Immature natural killer cell (primary cell): ENCODE results near the gene RICTOR. TPM values are rescaled to one million over a fixed set of nuclear protein-coding genes. Genes with fewer than 3 reads are reported as not detected.

Experiments
- DNase-seq, 3 donors: peaks; one replicate each; pipeline ENCODE4 v3.0.0; 2022; ENCODE audit warnings: mixed read lengths in 1 of 3
- H3K27ac Mint-ChIP-seq, 6 donors: one replicate each; pipeline ENCODE4 v1.8.0; 2020; ENCODE audit warnings: mixed read lengths in 6 of 6, mild to moderate bottlenecking in 5 of 6, inconsistent platforms in 4 of 6, moderate library complexity in 3 of 6
- H3K27me3 Mint-ChIP-seq, 3 donors: one replicate each; pipeline ENCODE4 v1.8.0; 2020 to 2021; ENCODE audit warnings: low read depth in 3 of 3, mild to moderate bottlenecking in 3 of 3, mixed read lengths in 3 of 3, moderate library complexity in 3 of 3, inconsistent platforms in 1 of 3
- H3K36me3 Mint-ChIP-seq, 3 donors: one replicate each; pipeline ENCODE4 v1.8.0; 2020; ENCODE audit warnings: mixed read lengths in 3 of 3, inconsistent platforms in 2 of 3, mild to moderate bottlenecking in 2 of 3
- H3K4me1 Mint-ChIP-seq, 2 donors: one replicate each; pipeline ENCODE4 v1.8.0; 2020; ENCODE audit warnings: inconsistent platforms in 2 of 2, mild to moderate bottlenecking in 2 of 2, mixed read lengths in 2 of 2, moderate library complexity in 1 of 2
- H3K4me3 Mint-ChIP-seq, 5 donors: one replicate each; pipeline ENCODE4 v1.8.0; 2020; ENCODE audit warnings: mild to moderate bottlenecking in 5 of 5, mixed read lengths in 5 of 5, inconsistent platforms in 3 of 5, moderate library complexity in 3 of 5
- H3K9me3 Mint-ChIP-seq, 6 donors: one replicate each; pipeline ENCODE4 v1.8.0; 2020; ENCODE audit warnings: mild to moderate bottlenecking in 6 of 6, mixed read lengths in 6 of 6, inconsistent platforms in 4 of 6, moderate library complexity in 3 of 6
- polyA plus RNA-seq, 3 donors: library from polyadenylated mRNA; unstranded; fragments of 300-500 nt; fragmentation: Illumina TruSeq; gene quantifications; one replicate each; pipeline ENCODE4 v1.2.3, GENCODE V29; 2021

RICTOR gene
- polyA plus RNA-seq, 3 donors from 2014 or later, result 6.7 to 14.0 (median 7.4) TPM

- peaks cover 0 to 2% (median 0%) of the 10 kb centered on the region in 3 donors for H3K27me3 Mint-ChIP-seq
- H3K4me3 Mint-ChIP-seq, result no peak overlapping the region
- DNase-seq, result no peak
- H3K4me1 Mint-ChIP-seq, result no peaks in the 10 kb centered on the region
- H3K27ac Mint-ChIP-seq, result no peak overlapping the region
- peaks cover 0 to 18% (median 16%) of the 10 kb centered on the region in 3 donors for H3K36me3 Mint-ChIP-seq
- no peaks in the 10 kb centered on the region for H3K9me3 Mint-ChIP-seq
Observed at GRCh38 chr5:38968665-38969064, 105.5 kb downstream of the RICTOR start.

- Mint-ChIP-seq H3K4me3 (no peak overlapping the region), H3K27me3 (no peaks in the 10 kb centered on the region), H3K27ac (no peak overlapping the region), H3K9me3 (no peaks in the 10 kb centered on the region), H3K36me3 (peaks cover 1 to 34% (median 24%) of the 10 kb centered on the region in 3 donors), H3K4me1 (no peaks in the 10 kb centered on the region)
- no peak for DNase-seq
Observed at GRCh38 chr5:38961691-38962090, 112.5 kb downstream of the RICTOR start.

- no peaks in the 10 kb centered on the region for H3K27me3 Mint-ChIP-seq
- H3K36me3 Mint-ChIP-seq, result peaks cover 26 to 64% (median 35%) of the 10 kb centered on the region in 3 donors
- no peaks in the 10 kb centered on the region for H3K4me1 Mint-ChIP-seq
- H3K9me3 Mint-ChIP-seq, result no peaks in the 10 kb centered on the region
- no peak for DNase-seq
- H3K27ac Mint-ChIP-seq, result no peak overlapping the region
- H3K4me3 Mint-ChIP-seq, result no peak overlapping the region
Observed at GRCh38 chr5:38953426-38954012, 120.7 kb downstream of the RICTOR start.

DNA sequence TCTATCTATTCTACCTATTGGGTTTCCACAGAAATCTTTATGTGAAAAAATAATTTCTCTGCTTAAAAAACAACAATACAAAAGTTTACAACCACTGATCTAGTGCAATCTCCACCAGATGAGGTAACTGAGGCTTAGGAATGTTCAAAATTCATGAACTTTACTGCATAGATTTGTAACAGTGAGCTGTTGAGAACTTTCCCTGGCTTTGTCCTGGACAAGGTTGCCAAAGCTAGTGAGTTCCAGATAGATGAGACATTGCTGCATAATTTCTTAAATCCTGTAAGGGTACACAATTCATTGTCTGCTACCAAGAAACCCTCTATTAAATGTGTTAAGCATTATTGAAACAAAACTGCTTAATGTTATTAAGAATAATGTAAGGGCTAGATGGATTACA, 125.7 kb downstream of the RICTOR start:
- peak overlapping the region in 1 of 6 donors; percentile 17 for H3K27ac Mint-ChIP-seq

DNA sequence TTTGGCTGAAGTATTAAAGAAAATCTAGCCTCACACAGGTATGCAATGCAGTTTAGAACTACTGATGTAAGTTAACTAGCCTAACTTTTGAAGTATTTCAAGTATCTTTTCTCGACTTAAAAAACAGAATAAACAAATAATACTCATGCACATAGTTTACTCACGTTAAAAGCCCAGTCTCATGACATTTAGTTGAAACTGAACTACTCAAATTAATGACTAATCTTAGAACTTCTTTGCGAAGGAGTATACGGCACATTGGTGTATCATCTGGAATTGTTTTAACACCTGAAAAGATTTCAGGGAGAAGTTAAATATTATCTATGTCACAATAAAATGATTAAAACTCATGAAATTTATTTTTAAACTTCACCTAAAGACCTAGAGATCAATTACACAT, 129.9 kb downstream of the RICTOR start:
- Mint-ChIP-seq H3K4me3 (no peak overlapping the region), H3K27me3 (peaks cover 0 to 2% (median 0%) of the 10 kb centered on the region in 3 donors), H3K4me1 (no peaks in the 10 kb centered on the region), H3K9me3 (no peaks in the 10 kb centered on the region), H3K27ac (no peak overlapping the region), H3K36me3 (peaks cover 18 to 39% (median 21%) of the 10 kb centered on the region in 3 donors)
- DNase-seq, result no peak

More for the DNA sequence above, 125.7 kb downstream of the RICTOR start:
- DNase-seq, result no peak
- no peaks in the 10 kb centered on the region for H3K4me1 Mint-ChIP-seq
- H3K27me3 Mint-ChIP-seq, result peaks cover 0 to 2% (median 0%) of the 10 kb centered on the region in 3 donors
- no peak overlapping the region for H3K4me3 Mint-ChIP-seq
- peaks cover 26 to 58% (median 40%) of the 10 kb centered on the region in 3 donors for H3K36me3 Mint-ChIP-seq
- no peaks in the 10 kb centered on the region for H3K9me3 Mint-ChIP-seq

DNA sequence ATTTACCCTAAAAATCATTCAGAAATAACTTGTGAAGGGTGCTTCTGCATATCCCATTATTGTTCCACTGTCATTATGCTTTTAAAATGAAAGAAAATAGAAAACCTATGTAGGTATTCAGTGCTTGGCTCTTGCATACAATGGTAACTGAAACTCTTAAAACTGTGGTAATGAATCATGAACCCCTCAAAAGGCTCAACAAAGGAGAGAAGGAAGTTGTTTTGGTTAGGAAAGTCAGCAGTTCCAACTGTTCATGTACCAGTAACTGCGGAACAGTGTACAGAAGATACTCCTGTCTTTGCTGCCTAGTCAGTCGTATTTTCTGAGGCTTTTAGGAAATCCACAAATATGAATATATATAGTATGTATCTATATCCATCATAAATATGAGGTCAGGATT, 132.3 kb downstream of the RICTOR start:
- Mint-ChIP-seq H3K27ac (peak overlapping the region in 1 of 6 donors; percentile 69), H3K27me3 (peaks cover 0 to 2% (median 2%) of the 10 kb centered on the region in 3 donors), H3K4me3 (no peak overlapping the region), H3K9me3 (no peaks in the 10 kb centered on the region), H3K4me1 (no peaks in the 10 kb centered on the region), H3K36me3 (peaks cover 18 to 42% (median 21%) of the 10 kb centered on the region in 3 donors)
- DNase-seq, result no peak

- peaks cover 0 to 2% (median 2%) of the 10 kb centered on the region in 3 donors for H3K27me3 Mint-ChIP-seq
- DNase-seq, result no peak
- H3K27ac Mint-ChIP-seq, result peak overlapping the region in 1 of 6 donors; percentile 45
- H3K9me3 Mint-ChIP-seq, result no peaks in the 10 kb centered on the region
- peaks cover 14 to 40% (median 19%) of the 10 kb centered on the region in 3 donors for H3K36me3 Mint-ChIP-seq
- no peaks in the 10 kb centered on the region for H3K4me1 Mint-ChIP-seq
- H3K4me3 Mint-ChIP-seq, result no peak overlapping the region
Observed at GRCh38 chr5:38940230-38940858, 133.9 kb downstream of the RICTOR start.

DNA sequence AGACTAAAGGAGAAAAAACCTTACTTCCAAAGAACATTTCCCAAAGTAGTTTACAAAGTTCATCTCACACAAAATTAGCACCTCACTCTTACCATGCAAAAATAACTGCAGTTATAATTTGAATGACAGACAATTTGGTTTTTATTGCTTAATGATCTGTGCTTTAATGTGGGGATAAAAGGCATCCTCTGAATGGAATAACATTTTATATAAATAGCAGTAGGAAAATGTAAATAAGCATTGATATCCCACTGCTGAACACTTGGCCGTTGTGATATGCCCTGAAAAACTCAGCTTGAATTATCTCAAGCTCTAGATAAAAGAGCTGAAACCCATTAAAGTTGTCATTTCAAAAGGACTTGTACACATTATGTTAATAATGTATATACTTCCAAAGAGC, 135.2 kb downstream of the RICTOR start:
- Mint-ChIP-seq H3K36me3 (peaks cover 11 to 27% (median 16%) of the 10 kb centered on the region in 3 donors), H3K4me1 (no peaks in the 10 kb centered on the region), H3K27me3 (peaks cover 0 to 3% (median 0%) of the 10 kb centered on the region in 3 donors), H3K9me3 (no peaks in the 10 kb centered on the region), H3K27ac (no peak overlapping the region), H3K4me3 (no peak overlapping the region)
- no peak for DNase-seq

- Mint-ChIP-seq H3K4me1 (no peaks in the 10 kb centered on the region), H3K4me3 (no peak overlapping the region), H3K36me3 (peaks cover 11 to 27% (median 16%) of the 10 kb centered on the region in 3 donors), H3K9me3 (no peaks in the 10 kb centered on the region), H3K27ac (peak overlapping the region in 1 of 6 donors; percentile 51), H3K27me3 (peaks cover 0 to 3% (median 0%) of the 10 kb centered on the region in 3 donors)
- DNase-seq, result no peak
Observed at GRCh38 chr5:38938424-38938823, 135.8 kb downstream of the RICTOR start.

- Mint-ChIP-seq H3K4me1 (no peaks in the 10 kb centered on the region), H3K27ac (peak overlapping the region in 1 of 6 donors; percentile 37)
Observed at GRCh38 chr5:38936269-38936668, 137.9 kb downstream of the RICTOR start.

GRCh38 chr5:38935437-38935836, 138.8 kb downstream of the RICTOR start:
- peaks cover 7 to 14% (median 8%) of the 10 kb centered on the region in 3 donors for H3K36me3 Mint-ChIP-seq
- H3K4me1 Mint-ChIP-seq, result no peaks in the 10 kb centered on the region
- no peak overlapping the region for H3K27ac Mint-ChIP-seq
- no peak for DNase-seq
- peaks cover 0 to 4% (median 2%) of the 10 kb centered on the region in 3 donors for H3K27me3 Mint-ChIP-seq
- H3K9me3 Mint-ChIP-seq, result no peaks in the 10 kb centered on the region
- H3K4me3 Mint-ChIP-seq, result no peak overlapping the region

More at GRCh38 chr5:38936269-38936668, 137.9 kb downstream of the RICTOR start:
- no peak for DNase-seq
- Mint-ChIP-seq H3K9me3 (no peaks in the 10 kb centered on the region), H3K4me3 (no peak overlapping the region), H3K36me3 (peaks cover 7 to 16% (median 8%) of the 10 kb centered on the region in 3 donors), H3K27me3 (peaks cover 0 to 3% (median 0%) of the 10 kb centered on the region in 3 donors)

DNA sequence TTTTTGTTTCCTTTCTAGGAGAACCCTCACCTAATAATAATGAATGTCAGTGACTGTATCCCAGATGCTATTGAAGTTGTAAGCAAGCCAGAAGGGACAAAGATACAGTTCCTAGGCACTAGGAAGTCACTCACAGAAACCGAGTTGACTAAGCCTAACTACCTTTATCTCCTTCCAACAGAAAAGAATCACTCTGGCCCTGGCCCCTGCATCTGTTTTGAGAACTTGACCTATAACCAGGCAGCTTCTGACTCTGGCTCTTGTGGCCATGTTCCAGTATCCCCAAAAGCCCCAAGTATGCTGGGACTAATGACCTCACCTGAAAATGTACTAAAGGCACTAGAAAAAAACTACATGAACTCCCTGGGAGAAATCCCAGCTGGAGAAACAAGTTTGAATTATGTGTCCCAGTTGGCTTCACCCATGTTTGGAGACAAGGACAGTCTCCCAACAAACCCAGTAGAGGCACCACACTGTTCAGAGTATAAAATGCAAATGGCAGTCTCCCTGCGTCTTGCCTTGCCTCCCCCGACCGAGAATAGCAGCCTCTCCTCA, 141.3 kb downstream of the RICTOR start:
- Mint-ChIP-seq H3K4me3 (no peak overlapping the region), H3K4me1 (no peaks in the 10 kb centered on the region)

DNA sequence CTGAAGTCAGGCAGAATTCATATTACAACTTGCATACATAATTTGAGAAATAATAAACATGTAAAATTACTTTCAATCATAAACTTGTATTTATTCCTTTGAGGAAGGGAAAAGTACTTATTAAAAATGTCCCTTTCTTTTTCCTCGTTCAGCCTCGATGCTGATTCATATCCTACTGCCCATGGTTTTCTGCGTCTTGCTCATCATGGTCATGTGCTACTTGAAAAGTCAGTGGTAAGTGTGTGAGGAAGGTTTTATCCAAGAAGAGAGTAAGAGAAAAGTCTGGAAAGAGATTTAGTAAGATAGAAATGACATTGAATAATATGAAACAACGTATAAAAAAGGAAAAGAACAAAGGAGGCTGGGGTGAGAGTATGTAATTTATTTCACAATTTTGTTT, 142.5 kb downstream of the RICTOR start:
- peaks cover 0 to 3% (median 2%) of the 10 kb centered on the region in 3 donors for H3K27me3 Mint-ChIP-seq
- H3K27ac Mint-ChIP-seq, result no peak overlapping the region
- no peak overlapping the region for H3K4me3 Mint-ChIP-seq
- peaks cover 0 to 5% (median 4%) of the 10 kb centered on the region in 3 donors for H3K36me3 Mint-ChIP-seq
- H3K4me1 Mint-ChIP-seq, result no peaks in the 10 kb centered on the region
- H3K9me3 Mint-ChIP-seq, result peaks cover 0 to 2% (median 0%) of the 10 kb centered on the region in 6 donors
- DNase-seq, result no peak

More for the DNA sequence above, 141.3 kb downstream of the RICTOR start:
- no peak overlapping the region for H3K27ac Mint-ChIP-seq
- peaks cover 3 to 8% (median 4%) of the 10 kb centered on the region in 3 donors for H3K36me3 Mint-ChIP-seq
- peaks cover 0 to 2% (median 0%) of the 10 kb centered on the region in 6 donors for H3K9me3 Mint-ChIP-seq
- peaks cover 0 to 3% (median 2%) of the 10 kb centered on the region in 3 donors for H3K27me3 Mint-ChIP-seq
- no peak for DNase-seq

GRCh38 chr5:38929838-38930237, 144.4 kb downstream of the RICTOR start:
- DNase-seq, result no peak
- Mint-ChIP-seq H3K27ac (no peak overlapping the region), H3K9me3 (peaks cover 0 to 2% (median 0%) of the 10 kb centered on the region in 6 donors), H3K36me3 (no peaks in the 10 kb centered on the region), H3K4me3 (no peak overlapping the region), H3K4me1 (no peaks in the 10 kb centered on the region), H3K27me3 (peaks cover 0 to 7% (median 6%) of the 10 kb centered on the region in 3 donors)
